ENCODE results near the gene ATP5IF1.

Gene ATP5IF1

DNA sequence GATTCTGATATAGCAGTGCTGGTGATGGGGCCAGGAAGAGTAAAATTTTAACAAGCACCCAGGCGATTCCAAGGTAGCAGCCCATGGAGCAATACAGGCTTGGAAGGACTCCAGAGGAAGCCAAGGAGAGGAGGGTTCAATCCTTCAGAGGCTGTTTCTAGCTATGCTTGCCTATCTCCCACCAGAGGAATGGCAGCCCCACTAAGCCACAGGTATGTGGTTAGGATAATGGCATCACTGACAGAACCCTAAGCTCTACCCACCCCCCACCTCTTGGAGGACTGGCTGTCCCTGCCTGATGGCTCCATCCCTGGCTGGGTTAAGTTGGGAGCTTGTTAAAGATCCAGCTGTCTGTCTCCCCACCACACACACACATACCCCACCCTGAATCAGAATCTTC is 40.1 kb upstream of the ATP5IF1 start:
- no peak for DNase-seq (ENCODE audit: extremely low read depth, insufficient read length)

GRCh38 chr1:28196330-28196729 is 39.6 kb upstream of the ATP5IF1 start:
- no peak overlapping the region for H3K4me3 ChIP-seq (replicated peaks; ENCODE audit: low read depth, low read length)
- no peaks in the 10 kb centered on the region for H3K27me3 ChIP-seq (replicated peaks; ENCODE audit: control insufficient read depth, insufficient read depth, low read length)
- TF ChIP-seq, protein P1, sequence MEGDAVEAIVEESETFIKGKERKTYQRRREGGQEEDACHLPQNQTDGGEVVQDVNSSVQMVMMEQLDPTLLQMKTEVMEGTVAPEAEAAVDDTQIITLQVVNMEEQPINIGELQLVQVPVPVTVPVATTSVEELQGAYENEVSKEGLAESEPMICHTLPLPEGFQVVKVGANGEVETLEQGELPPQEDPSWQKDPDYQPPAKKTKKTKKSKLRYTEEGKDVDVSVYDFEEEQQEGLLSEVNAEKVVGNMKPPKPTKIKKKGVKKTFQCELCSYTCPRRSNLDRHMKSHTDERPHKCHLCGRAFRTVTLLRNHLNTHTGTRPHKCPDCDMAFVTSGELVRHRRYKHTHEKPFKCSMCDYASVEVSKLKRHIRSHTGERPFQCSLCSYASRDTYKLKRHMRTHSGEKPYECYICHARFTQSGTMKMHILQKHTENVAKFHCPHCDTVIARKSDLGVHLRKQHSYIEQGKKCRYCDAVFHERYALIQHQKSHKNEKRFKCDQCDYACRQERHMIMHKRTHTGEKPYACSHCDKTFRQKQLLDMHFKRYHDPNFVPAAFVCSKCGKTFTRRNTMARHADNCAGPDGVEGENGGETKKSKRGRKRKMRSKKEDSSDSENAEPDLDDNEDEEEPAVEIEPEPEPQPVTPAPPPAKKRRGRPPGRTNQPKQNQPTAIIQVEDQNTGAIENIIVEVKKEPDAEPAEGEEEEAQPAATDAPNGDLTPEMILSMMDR (IDR thresholded peaks at IDR 0.05; ENCODE audit: insufficient read depth, low read length, poor library complexity, severe bottlenecking) = no peak
- DNase-seq (ENCODE audit: extremely low read depth, insufficient read length) = no peak
- peaks cover 18% of the 10 kb centered on the region for H3K36me3 ChIP-seq (ENCODE audit: control insufficient read depth, insufficient read depth, low read length)

More for the DNA sequence above, 40.1 kb upstream of the ATP5IF1 start:
- Histone ChIP-seq H3K27me3 (replicated peaks; ENCODE audit: control insufficient read depth, insufficient read depth, low read length) (no peaks in the 10 kb centered on the region), H3K36me3 (ENCODE audit: control insufficient read depth, insufficient read depth, low read length) (peaks cover 13% of the 10 kb centered on the region), H3K4me3 (replicated peaks; ENCODE audit: low read depth, low read length) (no peak overlapping the region)
- TF ChIP-seq, protein P1 (IDR thresholded peaks at IDR 0.05; ENCODE audit: insufficient read depth, low read length, poor library complexity, severe bottlenecking) = no peak

GRCh38 chr1:28197682-28198415 is 38.1 kb upstream of the ATP5IF1 start:
- H3K4me3 ChIP-seq (replicated peaks; ENCODE audit: low read depth, low read length) = no peak overlapping the region
- no peaks in the 10 kb centered on the region for H3K27me3 ChIP-seq (replicated peaks; ENCODE audit: control insufficient read depth, insufficient read depth, low read length)
- no peak for DNase-seq (ENCODE audit: extremely low read depth, insufficient read length)
- H3K36me3 ChIP-seq (ENCODE audit: control insufficient read depth, insufficient read depth, low read length) = peaks cover 20% of the 10 kb centered on the region
- TF ChIP-seq, protein P1 (IDR thresholded peaks at IDR 0.05; ENCODE audit: insufficient read depth, low read length, poor library complexity, severe bottlenecking) = no peak

DNA sequence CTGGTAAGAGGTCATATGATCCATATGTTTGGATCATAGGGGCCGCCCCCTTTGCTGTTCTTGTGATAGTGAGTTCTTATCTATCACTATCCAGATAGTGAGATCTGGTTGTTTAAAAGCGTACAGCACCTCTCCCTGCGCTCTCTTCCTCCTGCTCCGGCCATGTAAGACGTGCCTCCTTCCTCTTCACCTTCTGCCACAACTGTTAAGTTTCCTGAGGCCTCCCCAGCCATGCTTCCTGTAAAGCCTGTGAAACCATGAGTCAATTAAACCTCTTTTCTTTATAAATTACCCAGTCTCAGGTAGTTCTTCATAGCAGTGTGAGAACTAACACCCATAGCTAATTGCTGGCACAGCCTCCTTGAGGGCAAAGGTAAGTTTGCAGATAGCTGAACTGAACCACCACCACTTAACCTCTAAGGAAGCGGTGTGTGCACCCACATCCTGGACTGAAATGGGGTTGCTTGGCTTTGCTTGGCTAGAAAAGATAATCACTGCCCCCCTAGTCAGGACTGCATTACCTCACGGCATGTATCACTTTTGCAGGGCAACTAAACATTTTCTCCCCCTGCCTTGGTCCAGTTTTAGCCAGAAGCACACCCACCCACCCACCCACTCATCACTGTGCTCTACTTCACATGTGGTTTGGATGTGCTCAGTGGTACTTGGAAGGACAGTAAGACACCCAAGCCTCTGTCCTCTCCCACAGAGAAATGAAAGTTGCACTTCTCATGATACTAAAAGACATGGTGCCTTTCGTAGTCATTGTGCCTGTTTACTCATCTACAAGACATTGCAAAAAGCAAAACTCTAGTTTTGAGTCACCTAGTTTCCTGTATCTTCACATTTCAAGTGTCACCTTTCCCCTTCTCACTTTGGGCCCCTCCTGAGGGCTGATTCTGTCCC is 36.3 kb upstream of the ATP5IF1 start:
- TF ChIP-seq, protein P1 (IDR thresholded peaks at IDR 0.05; ENCODE audit: insufficient read depth, low read length, poor library complexity, severe bottlenecking) = no peak
- peak; percentile 81 for DNase-seq (ENCODE audit: extremely low read depth, insufficient read length)
- no peak overlapping the region for H3K4me3 ChIP-seq (replicated peaks; ENCODE audit: low read depth, low read length)

GRCh38 chr1:28200234-28200873 is 35.6 kb upstream of the ATP5IF1 start:
- peaks cover 33% of the 10 kb centered on the region for H3K36me3 ChIP-seq (ENCODE audit: control insufficient read depth, insufficient read depth, low read length)

More for the DNA sequence above, 36.3 kb upstream of the ATP5IF1 start:
- Histone ChIP-seq H3K27me3 (replicated peaks; ENCODE audit: control insufficient read depth, insufficient read depth, low read length) (no peaks in the 10 kb centered on the region), H3K36me3 (ENCODE audit: control insufficient read depth, insufficient read depth, low read length) (peaks cover 32% of the 10 kb centered on the region)

More at GRCh38 chr1:28200234-28200873, 35.6 kb upstream of the ATP5IF1 start:
- Histone ChIP-seq H3K4me3 (replicated peaks; ENCODE audit: low read depth, low read length) (peak overlapping the region; percentile 22; the same call in 1 of the 2 replicates), H3K27me3 (replicated peaks; ENCODE audit: control insufficient read depth, insufficient read depth, low read length) (no peaks in the 10 kb centered on the region)
- TF ChIP-seq, protein P1 (IDR thresholded peaks at IDR 0.05; ENCODE audit: insufficient read depth, low read length, poor library complexity, severe bottlenecking) = no peak
- DNase-seq (ENCODE audit: extremely low read depth, insufficient read length) = no peak
